Cardiac fibroblast (primary cell): ENCODE measurements around the gene SULT2A1.

Source experiments
- DNase-seq, 2 donors: peaks; one replicate each; pipeline versions ENCODE4 v3.0.0 to v3.0.0-alpha.2; 2010; ENCODE audit warnings: low read depth in 2 of 2
- H3K4me3 ChIP-seq, 2 donors: replicated peaks in 1 of 2; 1 replicate in 1 of 2; 2 replicates in 1 of 2; pipeline ENCODE4 v1.5.1; 2011; ENCODE audit warnings: low read depth in 2 of 2, low read length in 2 of 2, mild to moderate bottlenecking in 2 of 2, moderate library complexity in 1 of 2
- CTCF ChIP-seq: IDR thresholded peaks from one replicate; pipeline ENCODE4 v1.5.1; 2011; ENCODE audit warnings: low read depth, mild to moderate bottlenecking, low read length, inconsistent platforms

The SULT2A1 gene

GRCh38 chr19:47821460-47822020 lies 64.6 kb downstream of the SULT2A1 start, which contains the start of gene CRX:
CRX (plus strand) TSS chr19:47821937; CDS start chr19:47834444, 12,507 bp downstream.
- TF ChIP-seq CTCF, result no peak
- DNase-seq, result no peak
- H3K4me3 ChIP-seq, result no peak within 1 kb of the TSS
